NOMO-1 treated with DMSO at 0.1 percent for 48 hours (cell line): ENCODE measurements around the gene HTR1E.
"Not testable (repeated sequence)": the region's sequence is repeated elsewhere in the genome, so short reads cannot be mapped to it uniquely, and the experiment has no call there.

Source experiments
- DNase-seq: peaks from one replicate; lab custom pipeline; 2025; ENCODE audit not compliant: unreplicated experiment; lab: John Stamatoyannopoulos, UW

HTR1E gene

GRCh38 chr6:86937219-86938079 is at the start of gene HTR1E:
Gene HTR1E (plus strand): TSS chr6:86937528. CDS start chr6:87015335, 77,807 bp downstream.
- DNase-seq = no peak

- DNase-seq = no peak
Measured at GRCh38 chr6:86888301-86888700, 49.0 kb upstream of the HTR1E start.

GRCh38 chr6:86897265-86897664 is 40.1 kb upstream of the HTR1E start:
- DNase-seq = not testable (repeated sequence)

GRCh38 chr6:86913795-86914194 is 23.5 kb upstream of the HTR1E start:
- DNase-seq = no peak

GRCh38 chr6:86916393-86916792 is 20.9 kb upstream of the HTR1E start:
- no peak for DNase-seq

GRCh38 chr6:86927138-86927537 is 10.2 kb upstream of the HTR1E start:
- DNase-seq = not testable (repeated sequence)

GRCh38 chr6:86927859-86928258 is 9.5 kb upstream of the HTR1E start:
- DNase-seq = not testable (repeated sequence)

GRCh38 chr6:86934365-86934764 is 3.0 kb upstream of the HTR1E start:
- DNase-seq = no peak

- no peak for DNase-seq
Measured at GRCh38 chr6:86936834-86937218, 502 bp upstream of the HTR1E start.

GRCh38 chr6:86938814-86939213 is 1.5 kb downstream of the HTR1E start:
- no peak for DNase-seq

GRCh38 chr6:86941461-86941860 is 4.1 kb downstream of the HTR1E start:
- no peak for DNase-seq

- no peak for DNase-seq
Measured at GRCh38 chr6:86942769-86943516, 5.6 kb downstream of the HTR1E start.

GRCh38 chr6:86943819-86944407 is 6.6 kb downstream of the HTR1E start:
- no peak for DNase-seq

- DNase-seq = no peak
Measured at GRCh38 chr6:86949771-86950170, 12.4 kb downstream of the HTR1E start.

- DNase-seq = no peak
Measured at GRCh38 chr6:86952991-86953390, 15.7 kb downstream of the HTR1E start.

GRCh38 chr6:86959656-86960055 is 22.3 kb downstream of the HTR1E start:
- DNase-seq = no peak

- no peak for DNase-seq
Measured at GRCh38 chr6:86961455-86962200, 24.3 kb downstream of the HTR1E start.

GRCh38 chr6:86963352-86963751 is 26.0 kb downstream of the HTR1E start:
- DNase-seq = no peak

GRCh38 chr6:86964029-86964579 is 26.8 kb downstream of the HTR1E start:
- no peak for DNase-seq

- no peak for DNase-seq
Measured at GRCh38 chr6:86966271-86966670, 28.9 kb downstream of the HTR1E start.

- no peak for DNase-seq
Measured at GRCh38 chr6:86969573-86969972, 32.2 kb downstream of the HTR1E start.
